Stimulated activated CD4-positive, alpha-beta T cell treated with anti-CD3 and anti-CD28 coated beads, TNF-alpha, amount 100 ng/mL, for 24 hours (primary cell): ENCODE results near the gene NOTO.
A peak's percentile ranks its signal among the peaks of the same experiment; 100 is the strongest.
"Not testable (repeated sequence)": the region's sequence is repeated elsewhere in the genome, so short reads cannot be mapped to it uniquely, and the experiment has no call there.

ENCODE experiments used
- DNase-seq, 3 experiments: peaks; one replicate each; pipeline ENCODE4 v3.0.0-alpha.2; 2020; ENCODE audit warnings: low read depth in 3 of 3

NOTO gene

GRCh38 chr2:73202156-73203054 lies at the start of gene NOTO:
NOTO (plus strand) TSS chr2:73202574; CDS start chr2:73202667, 93 bp downstream.
- no peak for DNase-seq

GRCh38 chr2:73156539-73157124 lies 45.7 kb upstream of the NOTO start:
- peak in 1 of 3 experiments; percentile 41 for DNase-seq

GRCh38 chr2:73162856-73163391 lies 39.5 kb upstream of the NOTO start:
- DNase-seq: no peak

GRCh38 chr2:73163483-73164367 lies 38.6 kb upstream of the NOTO start:
- peak in 1 of 3 experiments; percentile 61 for DNase-seq

GRCh38 chr2:73165978-73166377 lies 36.4 kb upstream of the NOTO start:
- DNase-seq: not testable (repeated sequence)

GRCh38 chr2:73166813-73167212 lies 35.6 kb upstream of the NOTO start:
- not testable (repeated sequence) for DNase-seq

GRCh38 chr2:73168348-73168747 lies 34.0 kb upstream of the NOTO start:
- DNase-seq: not testable (repeated sequence)

- DNase-seq: not testable (repeated sequence)
These were observed 32.0 kb upstream of the NOTO start for GRCh38 chr2:73170341-73170740.

- DNase-seq: peak in 2 of 3 experiments; percentile 45 to 51
These were observed 29.4 kb upstream of the NOTO start for GRCh38 chr2:73172963-73173362.

GRCh38 chr2:73173781-73174180 lies 28.6 kb upstream of the NOTO start:
- DNase-seq: no peak

GRCh38 chr2:73174244-73174643 lies 28.1 kb upstream of the NOTO start:
- no peak for DNase-seq

GRCh38 chr2:73174941-73175662 lies 27.3 kb upstream of the NOTO start:
- DNase-seq: no peak

GRCh38 chr2:73175663-73176204 lies 26.6 kb upstream of the NOTO start:
- peak; percentile 41 to 72 (median 43) for DNase-seq

GRCh38 chr2:73176205-73176880 lies 26.0 kb upstream of the NOTO start:
- no peak for DNase-seq

GRCh38 chr2:73176881-73177644 lies 25.3 kb upstream of the NOTO start:
- peak; percentile 80 to 89 (median 83) for DNase-seq

- DNase-seq: no peak
These were observed 24.6 kb upstream of the NOTO start for GRCh38 chr2:73177645-73178255.

GRCh38 chr2:73185965-73186364 lies 16.4 kb upstream of the NOTO start:
- DNase-seq: no peak

GRCh38 chr2:73187549-73187948 lies 14.8 kb upstream of the NOTO start:
- no peak for DNase-seq

GRCh38 chr2:73197579-73197978 lies 4.8 kb upstream of the NOTO start:
- no peak for DNase-seq
